Stimulated activated CD4-positive, alpha-beta T cell treated with anti-CD3 and anti-CD28 coated beads, Interleukin-12 subunit alpha, Interleukin-12 subunit beta, amount 100 ng/mL, for 4 hours (primary cell): ENCODE data around the gene TFE3.
"Not testable (repeated sequence)": the region's sequence is repeated elsewhere in the genome, so short reads cannot be mapped to it uniquely, and the experiment has no call there.

Source experiments
- DNase-seq: peaks from one replicate; pipeline ENCODE4 v3.0.0-alpha.2; 2020

The TFE3 gene

GRCh38 chrX:49000636-49001035, 42.5 kb downstream of the TFE3 start:
- DNase-seq: no peak

GRCh38 chrX:48999030-48999429, 44.1 kb downstream of the TFE3 start:
- DNase-seq: no peak

GRCh38 chrX:48998391-48998790, 44.8 kb downstream of the TFE3 start:
- no peak for DNase-seq

- DNase-seq: no peak
Measured at GRCh38 chrX:48997865-48998264, 45.3 kb downstream of the TFE3 start.

- no peak for DNase-seq
Measured at GRCh38 chrX:48997455-48997854, 45.7 kb downstream of the TFE3 start.

GRCh38 chrX:48996969-48997368, 46.2 kb downstream of the TFE3 start:
- no peak for DNase-seq

- DNase-seq: no peak
Measured at GRCh38 chrX:48992341-48992740, 50.8 kb downstream of the TFE3 start.

GRCh38 chrX:48989483-48989882, 53.7 kb downstream of the TFE3 start:
- no peak for DNase-seq

- no peak for DNase-seq
Measured at GRCh38 chrX:48983896-48984295, 59.3 kb downstream of the TFE3 start.

GRCh38 chrX:48983081-48983480, 60.1 kb downstream of the TFE3 start:
- DNase-seq: no peak

- no peak for DNase-seq
Measured at GRCh38 chrX:48981178-48981577, 62.0 kb downstream of the TFE3 start.

GRCh38 chrX:48980341-48980740, 62.8 kb downstream of the TFE3 start:
- not testable (repeated sequence) for DNase-seq
